GM12891 (cell line): ENCODE results near the gene TSFM.

Source experiments
- POLR2A ChIP-seq: IDR thresholded peaks from 2 replicates; pipeline ENCODE4 v1.6.1; 2011; ENCODE audit warnings: low read depth, low read length, control low read depth
- POLR2AphosphoS5 ChIP-seq: IDR thresholded peaks from 2 replicates; pipeline ENCODE4 v1.6.1; 2011; ENCODE audit warnings: low read depth, low read length, control low read depth
- TAF1 ChIP-seq: IDR thresholded peaks from 2 replicates; pipeline ENCODE4 v1.6.1; 2011; ENCODE audit warnings: low read depth, low read length, control low read depth

DNA sequence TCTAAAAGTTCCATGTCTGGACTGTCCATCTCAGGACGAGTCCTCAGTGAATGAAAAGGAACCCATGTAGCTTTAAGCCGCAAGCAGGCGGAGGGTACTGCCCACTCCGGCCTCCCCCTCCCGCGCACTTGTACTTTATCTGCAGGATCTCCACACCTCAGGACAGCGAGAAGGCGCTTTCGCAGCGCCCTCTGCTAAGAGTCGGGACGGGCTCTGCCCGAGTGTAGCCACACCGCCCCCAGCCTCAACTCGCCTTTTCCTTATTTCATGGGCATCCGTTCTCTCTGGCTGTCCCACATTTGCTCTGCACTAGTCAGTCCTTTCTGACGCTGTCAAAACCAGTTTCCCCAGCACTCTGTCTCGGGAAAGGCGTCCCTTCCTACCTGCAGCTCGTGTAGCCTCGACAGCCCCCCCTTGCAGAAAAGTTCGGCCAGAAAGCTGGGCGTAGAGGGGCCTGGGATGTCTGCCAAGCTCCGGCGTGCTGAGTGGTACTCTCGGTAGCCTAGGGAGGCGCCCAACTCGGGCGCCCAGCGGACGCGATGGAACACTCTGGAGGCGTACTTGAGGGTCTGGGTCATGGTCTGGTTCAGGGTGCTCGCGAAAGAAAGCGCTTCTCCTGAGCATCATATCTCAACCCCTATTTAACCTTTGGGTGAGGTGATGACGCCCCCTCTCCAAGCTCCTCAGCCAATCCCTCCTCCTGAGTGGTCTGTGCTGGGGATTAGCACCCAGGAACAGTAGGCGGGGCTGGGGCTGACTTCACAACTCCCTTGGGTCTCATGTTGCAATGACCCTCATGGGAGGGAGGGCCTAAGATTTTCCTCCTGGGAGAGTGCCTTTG is 15.9 kb upstream of the TSFM start, which contains the start of gene CYP27B1:
- TF ChIP-seq TAF1 = no peak
- no peak for TF ChIP-seq POLR2A
- TF ChIP-seq POLR2AphosphoS5 = no peak
